HEK293 (cell line): Measurements from ENCODE around the gene SH3PXD2B.

Source experiments
- CTCF ChIA-PET: fragments of 350-600 bp; formaldehyde crosslinking; extraction: SDS; loops from one replicate; lab custom pipeline; 2021; ENCODE audit warnings: antibody characterized with exemption; lab: Yijun Ruan, JAX
- POLR2A ChIA-PET: fragments of 300-600 bp; formaldehyde crosslinking; extraction: SDS; loops from one replicate; lab custom pipeline; 2020; ENCODE audit warnings: antibody characterized with exemption, inconsistent platforms; lab: Yijun Ruan, JAX
- H3K27ac ChIP-seq: fragments of 200-500 bp; sonication (Bioruptor generic); 2 replicates; pipeline ENCODE4 v1.5.1; 2014; ENCODE audit warnings: low read depth, low read length, control low read depth, inconsistent platforms; ENCODE audit errors: extremely low read depth
- H3K36me3 ChIP-seq, 2 experiments: fragments of 200-500 bp in 1 of 2; sonication (Bioruptor generic) in 1 of 2; 1 replicate in 1 of 2; 2 replicates in 1 of 2; pipeline ENCODE4 v1.5.1; 2014 to 2017; ENCODE audit warnings: inconsistent platforms in 2 of 2, low read length in 2 of 2; ENCODE audit not compliant: control insufficient read depth in 2 of 2, insufficient read depth in 1 of 2
- H3K4me1 ChIP-seq: fragments of 200-500 bp; sonication (Bioruptor generic); 2 replicates; pipeline ENCODE4 v1.5.1; 2014; ENCODE audit warnings: mild to moderate bottlenecking, low read length, inconsistent platforms; ENCODE audit not compliant: control insufficient read depth, insufficient read depth
- H3K4me3 ChIP-seq: 2 replicates; pipeline ENCODE4 v1.5.1; 2011; ENCODE audit warnings: low read depth, mild to moderate bottlenecking, control low read depth, low read length, moderate library complexity
- H3K9me3 ChIP-seq: fragments of 200-500 bp; sonication (Bioruptor generic); 2 replicates; pipeline ENCODE4 v1.5.1; 2014; ENCODE audit warnings: low read depth, low read length, inconsistent platforms; ENCODE audit not compliant: control insufficient read depth, insufficient read depth
- GLI2 ChIP-seq: fragments of 450-650 bp; formaldehyde crosslinking; IDR thresholded peaks from 2 replicates; pipeline ENCODE4; 2017; ENCODE audit warnings: missing biosample characterization, missing genetic modification characterization, low read depth, borderline replicate concordance
- KLF1 ChIP-seq: fragments of 450-650 bp; formaldehyde crosslinking; IDR thresholded peaks from 2 replicates; pipeline ENCODE4 v1.5.1; 2016; ENCODE audit warnings: missing biosample characterization, missing genetic modification characterization
- KLF10 ChIP-seq: fragments of 450-650 bp; IDR thresholded peaks from 2 replicates; pipeline ENCODE4 v1.5.1; 2018; ENCODE audit warnings: missing biosample characterization, mild to moderate bottlenecking, missing genetic modification characterization
- KLF16 ChIP-seq: fragments of 450-650 bp; formaldehyde crosslinking; IDR thresholded peaks from 2 replicates; pipeline ENCODE4 v1.5.1; 2017; ENCODE audit warnings: missing biosample characterization, missing genetic modification characterization
- MYNN ChIP-seq: fragments of 450-650 bp; formaldehyde crosslinking; IDR thresholded peaks from 2 replicates; pipeline ENCODE4 v1.5.1; 2016; ENCODE audit warnings: missing biosample characterization, missing genetic modification characterization, borderline replicate concordance
- OSR2 ChIP-seq: fragments of 450-650 bp; formaldehyde crosslinking; IDR thresholded peaks from 2 replicates; pipeline ENCODE4 v1.5.1; 2016; ENCODE audit warnings: missing biosample characterization, missing genetic modification characterization
- ZBTB48 ChIP-seq: fragments of 450-650 bp; formaldehyde crosslinking; IDR thresholded peaks from 2 replicates; pipeline ENCODE4 v1.5.1; 2016; ENCODE audit warnings: missing biosample characterization, missing genetic modification characterization
- ZFP69B ChIP-seq: fragments of 450-650 bp; formaldehyde crosslinking; IDR thresholded peaks from 2 replicates; pipeline ENCODE4 v1.5.1; 2016; ENCODE audit warnings: missing biosample characterization, missing genetic modification characterization
- ZNF133 ChIP-seq: fragments of 450-650 bp; formaldehyde crosslinking; IDR thresholded peaks from 2 replicates; pipeline ENCODE4 v1.5.1; 2016; ENCODE audit warnings: missing biosample characterization, missing genetic modification characterization
- ZNF223 ChIP-seq: fragments of 450-650 bp; formaldehyde crosslinking; IDR thresholded peaks from 2 replicates; pipeline ENCODE4 v1.5.1; 2016; ENCODE audit warnings: missing biosample characterization, missing genetic modification characterization
- ZNF426 ChIP-seq: fragments of 450-650 bp; formaldehyde crosslinking; IDR thresholded peaks from 2 replicates; pipeline ENCODE4 v1.5.1; 2017; ENCODE audit warnings: missing biosample characterization, missing genetic modification characterization, mild to moderate bottlenecking, inconsistent platforms, moderate library complexity
- ZNF544 ChIP-seq: fragments of 450-650 bp; formaldehyde crosslinking; IDR thresholded peaks from 2 replicates; pipeline ENCODE4 v1.5.0; 2017; ENCODE audit warnings: missing biosample characterization, missing genetic modification characterization
- ZNF561 ChIP-seq: fragments of 450-650 bp; IDR thresholded peaks from 2 replicates; pipeline ENCODE4 v1.5.1; 2018; ENCODE audit warnings: missing biosample characterization, missing genetic modification characterization, borderline replicate concordance
- ZNF610 ChIP-seq: fragments of 450-650 bp; formaldehyde crosslinking; IDR thresholded peaks from 2 replicates; pipeline ENCODE4 v1.5.1; 2016; ENCODE audit warnings: missing biosample characterization, missing genetic modification characterization, borderline replicate concordance
- ZNF621 ChIP-seq: fragments of 450-650 bp; formaldehyde crosslinking; IDR thresholded peaks from 2 replicates; pipeline ENCODE4 v1.5.1; 2017; ENCODE audit warnings: missing biosample characterization, missing genetic modification characterization
- ZNF777 ChIP-seq: fragments of 450-650 bp; formaldehyde crosslinking; IDR thresholded peaks from 2 replicates; pipeline ENCODE4 v1.5.1; 2017; ENCODE audit warnings: missing biosample characterization, missing genetic modification characterization, borderline replicate concordance
- ZNF785 ChIP-seq: fragments of 450-650 bp; formaldehyde crosslinking; IDR thresholded peaks from 2 replicates; pipeline ENCODE4 v1.5.1; 2016; ENCODE audit warnings: missing biosample characterization, missing genetic modification characterization
- TF ChIP-seq, protein P1 (sequence below): fragments of 450-650 bp; formaldehyde crosslinking; IDR thresholded peaks from 2 replicates; pipeline ENCODE4 v1.5.1; 2016; ENCODE audit warnings: missing biosample characterization, missing genetic modification characterization
- TF ChIP-seq, protein P2 (sequence below): fragments of 450-650 bp; formaldehyde crosslinking; IDR thresholded peaks from 2 replicates; pipeline ENCODE4 v1.5.1; 2016; ENCODE audit warnings: missing biosample characterization, missing genetic modification characterization
- TF ChIP-seq, protein P3 (sequence below): fragments of 450-650 bp; formaldehyde crosslinking; optimal IDR thresholded peaks from 2 replicates; pipeline ENCODE3; 2016; ENCODE audit warnings: missing biosample characterization, mild to moderate bottlenecking, missing genetic modification characterization
- TF ChIP-seq, protein P4 (sequence below): fragments of 450-650 bp; formaldehyde crosslinking; IDR thresholded peaks from 2 replicates; pipeline ENCODE4 v1.5.1; 2016; ENCODE audit warnings: missing biosample characterization, missing genetic modification characterization

Gene SH3PXD2B

GRCh38 chr5:172459783-172460165 lies 5.4 kb upstream of the SH3PXD2B start:
- POLR2A ChIA-PET = no interaction called here

GRCh38 chr5:172458976-172459782 lies 4.9 kb upstream of the SH3PXD2B start:
- CTCF ChIA-PET = interaction anchor here (0.6 to 2.9 kb wide), 7 partner anchors 8 to 480 kb away, joined by 3 to 28 read pairs (median 4); no protein-coding TSS in a partner anchor
- Histone ChIP-seq H3K27ac (no peak overlapping the region), H3K36me3 (no peaks in the 10 kb centered on the region), H3K4me3 (no peak overlapping the region)
- no peak for TF ChIP-seq ZBTB48 (tag by site-specific recombination)
- no peak for TF ChIP-seq MYNN
- TF ChIP-seq, all 188 proteins: peak for 0
- H3K9me3 ChIP-seq = no peaks in the 10 kb centered on the region
- H3K4me1 ChIP-seq = no peaks in the 10 kb centered on the region; the same call in 1 of the 2 replicates
- POLR2A ChIA-PET = no interaction called here

More at GRCh38 chr5:172459783-172460165, 5.4 kb upstream of the SH3PXD2B start:
- Histone ChIP-seq H3K4me1 (no peaks in the 10 kb centered on the region; the same call in 1 of the 2 replicates), H3K4me3 (no peak overlapping the region), H3K9me3 (no peaks in the 10 kb centered on the region), H3K36me3 (no peaks in the 10 kb centered on the region), H3K27ac (no peak overlapping the region)
- TF ChIP-seq ZNF223 (tag by site-specific recombination) (no peak), ZNF610 (tag by site-specific recombination) (no peak), ZFP69B (no peak), KLF1 (no peak), ZNF426 (tag by site-specific recombination) (no peak), ZNF777 (tag by site-specific recombination) (no peak), GLI2 (tag by site-specific recombination) (no peak), KLF10 (tag by site-specific recombination) (no peak), ZNF544 (tag by site-specific recombination) (no peak), ZNF133 (no peak), ZNF785 (tag by site-specific recombination) (no peak), ZNF621 (no peak), KLF16 (no peak), OSR2 (tag by site-specific recombination) (no peak), ZNF561 (tag by site-specific recombination) (no peak)
- TF ChIP-seq, protein P1, sequence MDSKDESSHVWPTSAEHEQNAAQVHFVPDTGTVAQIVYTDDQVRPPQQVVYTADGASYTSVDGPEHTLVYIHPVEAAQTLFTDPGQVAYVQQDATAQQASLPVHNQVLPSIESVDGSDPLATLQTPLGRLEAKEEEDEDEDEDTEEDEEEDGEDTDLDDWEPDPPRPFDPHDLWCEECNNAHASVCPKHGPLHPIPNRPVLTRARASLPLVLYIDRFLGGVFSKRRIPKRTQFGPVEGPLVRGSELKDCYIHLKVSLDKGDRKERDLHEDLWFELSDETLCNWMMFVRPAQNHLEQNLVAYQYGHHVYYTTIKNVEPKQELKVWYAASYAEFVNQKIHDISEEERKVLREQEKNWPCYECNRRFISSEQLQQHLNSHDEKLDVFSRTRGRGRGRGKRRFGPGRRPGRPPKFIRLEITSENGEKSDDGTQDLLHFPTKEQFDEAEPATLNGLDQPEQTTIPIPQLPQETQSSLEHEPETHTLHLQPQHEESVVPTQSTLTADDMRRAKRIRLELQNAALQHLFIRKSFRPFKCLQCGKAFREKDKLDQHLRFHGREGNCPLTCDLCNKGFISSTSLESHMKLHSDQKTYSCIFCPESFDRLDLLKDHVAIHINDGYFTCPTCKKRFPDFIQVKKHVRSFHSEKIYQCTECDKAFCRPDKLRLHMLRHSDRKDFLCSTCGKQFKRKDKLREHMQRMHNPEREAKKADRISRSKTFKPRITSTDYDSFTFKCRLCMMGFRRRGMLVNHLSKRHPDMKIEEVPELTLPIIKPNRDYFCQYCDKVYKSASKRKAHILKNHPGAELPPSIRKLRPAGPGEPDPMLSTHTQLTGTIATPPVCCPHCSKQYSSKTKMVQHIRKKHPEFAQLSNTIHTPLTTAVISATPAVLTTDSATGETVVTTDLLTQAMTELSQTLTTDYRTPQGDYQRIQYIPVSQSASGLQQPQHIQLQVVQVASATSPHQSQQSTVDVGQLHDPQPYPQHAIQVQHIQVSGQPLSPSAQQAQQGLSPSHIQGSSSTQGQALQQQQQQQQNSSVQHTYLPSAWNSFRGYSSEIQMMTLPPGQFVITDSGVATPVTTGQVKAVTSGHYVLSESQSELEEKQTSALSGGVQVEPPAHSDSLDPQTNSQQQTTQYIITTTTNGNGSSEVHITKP = no peak
- TF ChIP-seq, protein P2, sequence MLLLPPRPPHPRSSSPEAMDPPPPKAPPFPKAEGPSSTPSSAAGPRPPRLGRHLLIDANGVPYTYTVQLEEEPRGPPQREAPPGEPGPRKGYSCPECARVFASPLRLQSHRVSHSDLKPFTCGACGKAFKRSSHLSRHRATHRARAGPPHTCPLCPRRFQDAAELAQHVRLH (tag by site-specific recombination) = no peak
- TF ChIP-seq, protein P3, sequence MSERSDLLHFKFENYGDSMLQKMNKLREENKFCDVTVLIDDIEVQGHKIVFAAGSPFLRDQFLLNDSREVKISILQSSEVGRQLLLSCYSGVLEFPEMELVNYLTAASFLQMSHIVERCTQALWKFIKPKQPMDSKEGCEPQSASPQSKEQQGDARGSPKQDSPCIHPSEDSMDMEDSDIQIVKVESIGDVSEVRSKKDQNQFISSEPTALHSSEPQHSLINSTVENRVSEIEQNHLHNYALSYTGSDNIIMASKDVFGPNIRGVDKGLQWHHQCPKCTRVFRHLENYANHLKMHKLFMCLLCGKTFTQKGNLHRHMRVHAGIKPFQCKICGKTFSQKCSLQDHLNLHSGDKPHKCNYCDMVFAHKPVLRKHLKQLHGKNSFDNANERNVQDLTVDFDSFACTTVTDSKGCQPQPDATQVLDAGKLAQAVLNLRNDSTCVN (tag by site-specific recombination) = no peak
- TF ChIP-seq, protein P4, sequence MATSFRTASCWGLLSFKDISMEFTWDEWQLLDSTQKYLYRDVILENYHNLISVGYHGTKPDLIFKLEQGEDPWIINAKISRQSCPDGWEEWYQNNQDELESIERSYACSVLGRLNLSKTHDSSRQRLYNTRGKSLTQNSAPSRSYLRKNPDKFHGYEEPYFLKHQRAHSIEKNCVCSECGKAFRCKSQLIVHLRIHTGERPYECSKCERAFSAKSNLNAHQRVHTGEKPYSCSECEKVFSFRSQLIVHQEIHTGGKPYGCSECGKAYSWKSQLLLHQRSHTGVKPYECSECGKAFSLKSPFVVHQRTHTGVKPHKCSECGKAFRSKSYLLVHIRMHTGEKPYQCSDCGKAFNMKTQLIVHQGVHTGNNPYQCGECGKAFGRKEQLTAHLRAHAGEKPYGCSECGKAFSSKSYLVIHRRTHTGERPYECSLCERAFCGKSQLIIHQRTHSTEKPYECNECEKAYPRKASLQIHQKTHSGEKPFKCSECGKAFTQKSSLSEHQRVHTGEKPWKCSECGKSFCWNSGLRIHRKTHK = no peak
- CTCF ChIA-PET = interaction anchor here (0.6 to 2.9 kb wide), 7 partner anchors 8 to 479 kb away, joined by 3 to 28 read pairs (median 4); no protein-coding TSS in a partner anchor
